Posterior vena cava (tissue), 2 donors: Measurements from ENCODE around the gene NOTUM. TPM values are rescaled to one million over a fixed set of nuclear protein-coding genes. Genes with fewer than 3 reads are reported as not detected.
"Not testable (repeated sequence)": the region's sequence is repeated elsewhere in the genome, so short reads cannot be mapped to it uniquely, and the experiment has no call there.

ENCODE experiments used
- DNase-seq: peaks from one replicate; pipeline ENCODE4 v3.0.0-alpha.2; 2020; ENCODE audit warnings: low spot score
- intact Hi-C, 2 donors: fragments of 100-400 bp; cut with DNase I; formaldehyde crosslinking; loops; one replicate each; pipeline versions ENCODE4 v1.14.1 to v1.14.2; 2022 to 2023
- total RNA-seq, 2 donors: library from RNA; stranded (reverse); fragmentation: NEBNext Ultra II Directional; extraction: Animal tissue kit (Norgen Biotek cat#: 25700); gene quantifications; one replicate each; pipeline ENCODE4 v1.2.1, GENCODE V29; 2021
- donor health status: DM: yes; HTN: yes; CAD: no.
- donor health status: DM: yes; HTN: yes; CAD: no.

NOTUM gene
- total RNA-seq, 2 donors from 2014 or later, result not detected

GRCh38 chr17:81928544-81929252 is 32.3 kb downstream of the NOTUM start:
- DNase-seq, result no peak
- intact Hi-C loops, result no loop called here

- peak; percentile 98 for DNase-seq
- intact Hi-C loops, result no loop called here
Observed at GRCh38 chr17:81927653-81928543, 33.1 kb downstream of the NOTUM start, which contains the start of gene MAFG. MAFG (minus strand) TSS chr17:81927735; CDS start chr17:81923185, 4,550 bp downstream.

GRCh38 chr17:81927152-81927652 is 33.8 kb downstream of the NOTUM start:
- intact Hi-C loops, result no loop called here
- DNase-seq, result no peak

GRCh38 chr17:81926451-81927151 is 34.4 kb downstream of the NOTUM start:
- intact Hi-C loops, result no loop called here
- DNase-seq, result peak; percentile 93

- intact Hi-C loops, result no loop called here
- no peak for DNase-seq
Observed at GRCh38 chr17:81925860-81926450, 35.0 kb downstream of the NOTUM start.

GRCh38 chr17:81924557-81925532 is 36.1 kb downstream of the NOTUM start:
- intact Hi-C loops, result no loop called here

GRCh38 chr17:81923302-81924260 is 37.4 kb downstream of the NOTUM start:
- intact Hi-C loops, result no loop called here
- peak; percentile 94 for DNase-seq

More at GRCh38 chr17:81924557-81925532, 36.1 kb downstream of the NOTUM start:
- no peak for DNase-seq

- intact Hi-C loops, result no loop called here
- no peak for DNase-seq
Observed at GRCh38 chr17:81922566-81923301, 38.3 kb downstream of the NOTUM start.

- no peak for DNase-seq
- intact Hi-C loops, result no loop called here
Observed at GRCh38 chr17:81921996-81922565, 38.9 kb downstream of the NOTUM start.

GRCh38 chr17:81921537-81921862 is 39.5 kb downstream of the NOTUM start:
- intact Hi-C loops, result no loop called here
- DNase-seq, result no peak

- intact Hi-C loops, result no loop called here
- no peak for DNase-seq
Observed at GRCh38 chr17:81920612-81921536, 40.1 kb downstream of the NOTUM start.

GRCh38 chr17:81918832-81919545 is 42.0 kb downstream of the NOTUM start:
- DNase-seq, result no peak
- intact Hi-C loops, result no loop called here

- intact Hi-C loops, DNase-seq: not testable (repeated sequence)
Observed at GRCh38 chr17:81918333-81918669, 42.7 kb downstream of the NOTUM start.

GRCh38 chr17:81917565-81918332 is 43.2 kb downstream of the NOTUM start, which contains the start of gene SIRT7:
SIRT7 (minus strand) TSS chr17:81918176; CDS start chr17:81918131, 45 bp downstream.
- intact Hi-C loops, result no loop called here

More at GRCh38 chr17:81917565-81918332, 43.2 kb downstream of the NOTUM start, which contains the start of gene SIRT7:
- DNase-seq, result peak; percentile 92
